22Rv1 (cell line): ENCODE measurements around the gene EPN2.

Source experiments
- ZFX ChIP-seq: fragments of 450-650 bp; IDR thresholded peaks from 2 replicates; pipeline ENCODE4 v1.6.1; 2017; ENCODE audit warnings: antibody characterized with exemption, borderline replicate concordance
- TF ChIP-seq, protein P1 (sequence below): fragments of 450-650 bp; IDR thresholded peaks from 2 replicates; pipeline ENCODE4 v1.5.1; 2017; ENCODE audit warnings: mild to moderate bottlenecking

DNA sequence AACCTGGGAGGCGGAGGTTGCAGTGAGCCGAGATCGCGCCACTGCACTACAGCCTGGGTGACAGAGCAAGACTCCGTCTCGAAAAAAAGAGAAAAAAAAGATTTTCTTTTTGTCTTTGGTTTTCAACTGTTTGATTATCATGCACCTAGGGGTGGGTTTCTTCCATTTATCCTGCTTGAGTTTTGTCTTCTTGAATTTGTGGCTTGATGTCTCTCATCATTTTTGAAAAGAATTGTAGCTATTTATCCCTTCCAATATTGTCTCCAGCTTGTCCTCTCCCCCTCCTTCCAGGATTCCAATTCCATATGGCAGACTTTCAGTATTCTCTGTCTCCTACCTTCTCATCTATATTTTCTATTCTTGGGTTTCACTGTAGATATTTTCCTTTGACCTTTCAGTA lies 117.6 kb downstream of the EPN2 start:
- TF ChIP-seq, protein P1, sequence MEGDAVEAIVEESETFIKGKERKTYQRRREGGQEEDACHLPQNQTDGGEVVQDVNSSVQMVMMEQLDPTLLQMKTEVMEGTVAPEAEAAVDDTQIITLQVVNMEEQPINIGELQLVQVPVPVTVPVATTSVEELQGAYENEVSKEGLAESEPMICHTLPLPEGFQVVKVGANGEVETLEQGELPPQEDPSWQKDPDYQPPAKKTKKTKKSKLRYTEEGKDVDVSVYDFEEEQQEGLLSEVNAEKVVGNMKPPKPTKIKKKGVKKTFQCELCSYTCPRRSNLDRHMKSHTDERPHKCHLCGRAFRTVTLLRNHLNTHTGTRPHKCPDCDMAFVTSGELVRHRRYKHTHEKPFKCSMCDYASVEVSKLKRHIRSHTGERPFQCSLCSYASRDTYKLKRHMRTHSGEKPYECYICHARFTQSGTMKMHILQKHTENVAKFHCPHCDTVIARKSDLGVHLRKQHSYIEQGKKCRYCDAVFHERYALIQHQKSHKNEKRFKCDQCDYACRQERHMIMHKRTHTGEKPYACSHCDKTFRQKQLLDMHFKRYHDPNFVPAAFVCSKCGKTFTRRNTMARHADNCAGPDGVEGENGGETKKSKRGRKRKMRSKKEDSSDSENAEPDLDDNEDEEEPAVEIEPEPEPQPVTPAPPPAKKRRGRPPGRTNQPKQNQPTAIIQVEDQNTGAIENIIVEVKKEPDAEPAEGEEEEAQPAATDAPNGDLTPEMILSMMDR: no peak
- no peak for TF ChIP-seq ZFX
